ENCODE results near the gene TMIGD1.

Gene TMIGD1

DNA sequence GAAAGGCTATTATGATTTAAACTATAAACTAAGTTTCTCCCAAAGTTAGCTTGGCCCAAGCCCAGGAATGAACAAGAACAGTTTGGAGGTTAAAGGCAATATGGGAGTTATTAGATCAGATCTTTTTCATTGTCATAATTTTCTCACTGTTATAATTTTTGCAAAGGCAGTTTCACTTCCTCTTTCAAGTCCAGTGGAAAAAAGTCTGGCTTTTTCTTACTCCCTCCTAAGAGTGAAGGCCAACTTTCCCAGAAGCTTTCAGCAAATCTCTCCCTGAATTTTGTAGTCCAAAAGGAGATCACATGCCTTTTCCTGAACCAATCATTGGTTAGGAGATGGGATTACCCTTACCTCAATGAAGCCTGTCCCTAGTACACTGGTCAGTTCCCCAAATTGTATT, 33.0 kb downstream of the TMIGD1 start:
- H3K9ac ChIP-seq, result no peak overlapping the region
- no peaks in the 10 kb centered on the region for H4K20me1 ChIP-seq (ENCODE audit: insufficient read depth)
- H3K79me2 ChIP-seq (ENCODE audit: insufficient read depth, low read depth), result no peaks in the 10 kb centered on the region
- H2AFZ ChIP-seq (ENCODE audit: low read depth), result no peak overlapping the region
- H3K4me3 ChIP-seq (IDR thresholded peaks at IDR 0.05; ENCODE audit: insufficient read depth, low read depth, low read length), result no peak overlapping the region
- H3K4me1 ChIP-seq (ENCODE audit: low read depth, poor library complexity, severe bottlenecking), result peaks cover 6% of the 10 kb centered on the region
- no peak overlapping the region for H3K4me2 ChIP-seq
- no peaks in the 10 kb centered on the region for H3K36me3 ChIP-seq (ENCODE audit: insufficient read depth)
- TF ChIP-seq, protein P1, sequence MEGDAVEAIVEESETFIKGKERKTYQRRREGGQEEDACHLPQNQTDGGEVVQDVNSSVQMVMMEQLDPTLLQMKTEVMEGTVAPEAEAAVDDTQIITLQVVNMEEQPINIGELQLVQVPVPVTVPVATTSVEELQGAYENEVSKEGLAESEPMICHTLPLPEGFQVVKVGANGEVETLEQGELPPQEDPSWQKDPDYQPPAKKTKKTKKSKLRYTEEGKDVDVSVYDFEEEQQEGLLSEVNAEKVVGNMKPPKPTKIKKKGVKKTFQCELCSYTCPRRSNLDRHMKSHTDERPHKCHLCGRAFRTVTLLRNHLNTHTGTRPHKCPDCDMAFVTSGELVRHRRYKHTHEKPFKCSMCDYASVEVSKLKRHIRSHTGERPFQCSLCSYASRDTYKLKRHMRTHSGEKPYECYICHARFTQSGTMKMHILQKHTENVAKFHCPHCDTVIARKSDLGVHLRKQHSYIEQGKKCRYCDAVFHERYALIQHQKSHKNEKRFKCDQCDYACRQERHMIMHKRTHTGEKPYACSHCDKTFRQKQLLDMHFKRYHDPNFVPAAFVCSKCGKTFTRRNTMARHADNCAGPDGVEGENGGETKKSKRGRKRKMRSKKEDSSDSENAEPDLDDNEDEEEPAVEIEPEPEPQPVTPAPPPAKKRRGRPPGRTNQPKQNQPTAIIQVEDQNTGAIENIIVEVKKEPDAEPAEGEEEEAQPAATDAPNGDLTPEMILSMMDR (conservative IDR thresholded peaks at IDR 0.05; ENCODE audit: low read depth, low read length), result no peak
- no peaks in the 10 kb centered on the region for H3K27me3 ChIP-seq (ENCODE audit: insufficient read depth, low read depth)
- H3K27ac ChIP-seq, result no peak overlapping the region

- Histone ChIP-seq H2AFZ (ENCODE audit: low read depth) (no peak overlapping the region), H3K27ac (no peak overlapping the region), H3K36me3 (ENCODE audit: insufficient read depth) (no peaks in the 10 kb centered on the region), H3K4me1 (ENCODE audit: low read depth, poor library complexity, severe bottlenecking) (peaks cover 6% of the 10 kb centered on the region), H3K27me3 (ENCODE audit: insufficient read depth, low read depth) (no peaks in the 10 kb centered on the region), H3K9ac (no peak overlapping the region), H3K79me2 (ENCODE audit: insufficient read depth, low read depth) (no peaks in the 10 kb centered on the region), H4K20me1 (ENCODE audit: insufficient read depth) (no peaks in the 10 kb centered on the region), H3K4me2 (no peak overlapping the region), H3K4me3 (IDR thresholded peaks at IDR 0.05; ENCODE audit: insufficient read depth, low read depth, low read length) (no peak overlapping the region)
- TF ChIP-seq, protein P1 (conservative IDR thresholded peaks at IDR 0.05; ENCODE audit: low read depth, low read length), result no peak; the same call in 1 of the 2 replicates
Observed at GRCh38 chr17:30299000-30299399, 34.9 kb downstream of the TMIGD1 start.

- Histone ChIP-seq H3K4me1 (ENCODE audit: low read depth, poor library complexity, severe bottlenecking) (peaks cover 6% of the 10 kb centered on the region), H3K27me3 (ENCODE audit: insufficient read depth, low read depth) (no peaks in the 10 kb centered on the region), H2AFZ (ENCODE audit: low read depth) (no peak overlapping the region), H3K36me3 (ENCODE audit: insufficient read depth) (no peaks in the 10 kb centered on the region), H3K4me2 (no peak overlapping the region), H4K20me1 (ENCODE audit: insufficient read depth) (no peaks in the 10 kb centered on the region), H3K4me3 (IDR thresholded peaks at IDR 0.05; ENCODE audit: insufficient read depth, low read depth, low read length) (no peak overlapping the region), H3K79me2 (ENCODE audit: insufficient read depth, low read depth) (no peaks in the 10 kb centered on the region), H3K27ac (no peak overlapping the region), H3K9ac (no peak overlapping the region)
- TF ChIP-seq, protein P1 (conservative IDR thresholded peaks at IDR 0.05; ENCODE audit: low read depth, low read length), result no peak
Observed at GRCh38 chr17:30297715-30298114, 36.1 kb downstream of the TMIGD1 start.

- H3K4me2 ChIP-seq, result no peak overlapping the region
- no peak overlapping the region for H2AFZ ChIP-seq (ENCODE audit: low read depth)
- H4K20me1 ChIP-seq (ENCODE audit: insufficient read depth), result no peaks in the 10 kb centered on the region
- H3K9ac ChIP-seq, result no peak overlapping the region
- H3K79me2 ChIP-seq (ENCODE audit: insufficient read depth, low read depth), result 0 out of 2 replicates have a peak, but pooled peaks cover under 1% of the 10 kb centered on the region
- TF ChIP-seq, protein P1 (conservative IDR thresholded peaks at IDR 0.05; ENCODE audit: low read depth, low read length), result no peak
- H3K27me3 ChIP-seq (ENCODE audit: insufficient read depth, low read depth), result no peaks in the 10 kb centered on the region
- no peaks in the 10 kb centered on the region for H3K36me3 ChIP-seq (ENCODE audit: insufficient read depth)
- H3K27ac ChIP-seq, result no peak overlapping the region
- no peak overlapping the region for H3K4me3 ChIP-seq (IDR thresholded peaks at IDR 0.05; ENCODE audit: insufficient read depth, low read depth, low read length)
- H3K4me1 ChIP-seq (ENCODE audit: low read depth, poor library complexity, severe bottlenecking), result peaks cover 10% of the 10 kb centered on the region
Observed at GRCh38 chr17:30296499-30297080, 37.3 kb downstream of the TMIGD1 start.

Measured in KMS-11 (cell line).